ENCODE measurements around the gene ABR.

DNA sequence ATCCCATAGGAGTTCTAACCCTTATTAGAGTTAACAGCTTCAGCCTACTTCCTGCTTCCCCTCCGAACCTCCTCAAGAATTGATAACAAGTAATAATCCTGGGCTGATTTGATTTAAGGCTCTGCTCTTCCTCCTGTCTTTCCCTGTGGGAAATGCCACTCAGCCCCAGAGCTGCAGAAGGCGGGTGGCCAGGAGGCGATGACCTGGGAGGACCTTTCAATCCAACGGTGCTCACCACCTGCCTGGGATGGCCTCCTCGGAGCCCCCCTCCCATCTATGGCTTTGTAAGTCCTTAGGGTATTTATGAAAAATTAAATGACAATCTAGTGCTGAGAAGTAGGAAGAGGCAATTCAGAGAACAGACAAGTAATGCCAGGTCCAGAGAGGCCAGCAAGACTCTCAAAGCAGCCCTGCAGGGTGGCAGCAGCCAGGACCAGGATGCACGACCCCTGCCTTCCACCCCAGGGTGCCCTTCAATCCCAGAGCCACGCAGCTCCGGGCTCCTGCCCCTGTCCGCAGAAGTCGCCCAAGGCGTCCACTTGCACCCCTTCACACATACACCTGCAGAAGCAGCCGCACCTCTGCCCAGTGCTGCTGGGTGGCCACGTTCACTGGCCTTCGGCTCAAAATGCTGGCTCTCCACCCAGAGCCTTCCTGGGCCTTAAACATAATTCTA is 34.3 kb downstream of the ABR start:
- TF ChIP-seq, protein P1, sequence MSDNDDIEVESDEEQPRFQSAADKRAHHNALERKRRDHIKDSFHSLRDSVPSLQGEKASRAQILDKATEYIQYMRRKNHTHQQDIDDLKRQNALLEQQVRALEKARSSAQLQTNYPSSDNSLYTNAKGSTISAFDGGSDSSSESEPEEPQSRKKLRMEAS (IDR thresholded peaks at IDR 0.05), result no peak
- no peak for TF ChIP-seq JUND (IDR thresholded peaks at IDR 0.05)
- TF ChIP-seq, protein P2, sequence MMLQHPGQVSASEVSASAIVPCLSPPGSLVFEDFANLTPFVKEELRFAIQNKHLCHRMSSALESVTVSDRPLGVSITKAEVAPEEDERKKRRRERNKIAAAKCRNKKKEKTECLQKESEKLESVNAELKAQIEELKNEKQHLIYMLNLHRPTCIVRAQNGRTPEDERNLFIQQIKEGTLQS (IDR thresholded peaks at IDR 0.05), result no peak

Data from liver (tissue), 2 donors.